ENCODE data around the gene CTNNA3. TPM values are rescaled to one million over a fixed set of nuclear protein-coding genes. Genes with fewer than 3 reads are reported as not detected.

The CTNNA3 gene
- total and polyA plus RNA-seq, 2 donors (not counting 3 experiments of a cell fraction or from before 2014, with no cell fraction given), result not detected

GRCh38 chr10:66819691-66820090, 876.3 kb downstream of the CTNNA3 start:
- POLR2A ChIA-PET, result no interaction called here
- no peaks in the 10 kb centered on the region for H4K20me1 ChIP-seq (replicated peaks; ENCODE audit: control insufficient read depth, extremely low read depth, insufficient read depth, low read length)
- no peak overlapping the region for H3K27ac ChIP-seq (ENCODE audit: insufficient read depth, low read depth, low read length)
- TF ChIP-seq POLR2AphosphoS5 (IDR thresholded peaks at IDR 0.05; ENCODE audit: insufficient read depth, low read depth, low read length) (no peak), MYC (IDR thresholded peaks at IDR 0.05; ENCODE audit: low read depth, low read length) (no peak)
- H3K4me2 ChIP-seq (ENCODE audit: insufficient read depth, low read length), result no peak overlapping the region
- intact Hi-C loops (cut with micrococcal nuclease), result no loop called here
- FAIRE-seq, result no peak
- no peak overlapping the region for H2AFZ ChIP-seq (ENCODE audit: low read depth, low read length)
- no peak for DNase-seq (ENCODE audit: low read depth, low spot score)
- no TSS peak for BruUV-seq (replicated peaks)
- no peaks in the 10 kb centered on the region for H3K9me3 ChIP-seq (replicated peaks; ENCODE audit: control insufficient read depth, insufficient read depth, low read length)
- no peak overlapping the region for H3K4me3 ChIP-seq (replicated peaks in 1 of 3; ENCODE audit: insufficient read depth in 1 of 3, low read depth in 1 of 3, low read length in 3 of 3)
- H3K27me3 ChIP-seq (ENCODE audit: control insufficient read depth in 2 of 2, insufficient read depth in 2 of 2, low read length in 2 of 2), result no peaks in the 10 kb centered on the region
- H3K79me2 ChIP-seq (ENCODE audit: control insufficient read depth, insufficient read depth, low read length), result no peaks in the 10 kb centered on the region
- dilution Hi-C loops (cut with MboI; ENCODE audit: extremely low pct_ligation_motif_present, low sequenced_read_pairs), result no loop called here
- no peak overlapping the region for H3K9ac ChIP-seq (replicated peaks; ENCODE audit: extremely low read depth, insufficient read depth, low read length)
- no peaks in the 10 kb centered on the region for H3K9me1 ChIP-seq (replicated peaks; ENCODE audit: control insufficient read depth, extremely low read depth, insufficient read depth, low read length)
- no peaks in the 10 kb centered on the region for H3K36me3 ChIP-seq (ENCODE audit: control insufficient read depth in 2 of 2, extremely low read depth in 1 of 2, insufficient read depth in 2 of 2, low read length in 2 of 2)
- CTCF ChIA-PET, result no interaction called here
- no peaks in the 10 kb centered on the region for H3K4me1 ChIP-seq (ENCODE audit: control insufficient read depth, extremely low read depth, insufficient read depth, low read length)

GRCh38 chr10:66813122-66813521, 882.9 kb downstream of the CTNNA3 start:
- TF ChIP-seq JUN (IDR thresholded peaks at IDR 0.05; ENCODE audit: borderline replicate concordance, insufficient read depth, insufficient read length, low read depth) (no peak), FOS (IDR thresholded peaks at IDR 0.05; ENCODE audit: borderline replicate concordance, insufficient read depth, low read length) (no peak), POLR2A (IDR thresholded peaks at IDR 0.05; ENCODE audit: low read depth, low read length) (no peak), MYC (IDR thresholded peaks at IDR 0.05; ENCODE audit: low read depth, low read length) (no peak), GATA2 (IDR thresholded peaks at IDR 0.05; ENCODE audit: insufficient read depth, insufficient read length, low read depth, low read length) (no peak), EZH2 (IDR thresholded peaks at IDR 0.05; ENCODE audit: borderline replicate concordance, low read depth, low read length, severe bottlenecking) (no peak), MAX (IDR thresholded peaks at IDR 0.05; ENCODE audit: insufficient read depth, insufficient read length) (no peak), POLR2AphosphoS5 (IDR thresholded peaks at IDR 0.05; ENCODE audit: insufficient read depth, low read depth, low read length) (no peak)
- TF ChIP-seq, protein P1, sequence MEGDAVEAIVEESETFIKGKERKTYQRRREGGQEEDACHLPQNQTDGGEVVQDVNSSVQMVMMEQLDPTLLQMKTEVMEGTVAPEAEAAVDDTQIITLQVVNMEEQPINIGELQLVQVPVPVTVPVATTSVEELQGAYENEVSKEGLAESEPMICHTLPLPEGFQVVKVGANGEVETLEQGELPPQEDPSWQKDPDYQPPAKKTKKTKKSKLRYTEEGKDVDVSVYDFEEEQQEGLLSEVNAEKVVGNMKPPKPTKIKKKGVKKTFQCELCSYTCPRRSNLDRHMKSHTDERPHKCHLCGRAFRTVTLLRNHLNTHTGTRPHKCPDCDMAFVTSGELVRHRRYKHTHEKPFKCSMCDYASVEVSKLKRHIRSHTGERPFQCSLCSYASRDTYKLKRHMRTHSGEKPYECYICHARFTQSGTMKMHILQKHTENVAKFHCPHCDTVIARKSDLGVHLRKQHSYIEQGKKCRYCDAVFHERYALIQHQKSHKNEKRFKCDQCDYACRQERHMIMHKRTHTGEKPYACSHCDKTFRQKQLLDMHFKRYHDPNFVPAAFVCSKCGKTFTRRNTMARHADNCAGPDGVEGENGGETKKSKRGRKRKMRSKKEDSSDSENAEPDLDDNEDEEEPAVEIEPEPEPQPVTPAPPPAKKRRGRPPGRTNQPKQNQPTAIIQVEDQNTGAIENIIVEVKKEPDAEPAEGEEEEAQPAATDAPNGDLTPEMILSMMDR (IDR thresholded peaks at IDR 0.05; ENCODE audit: extremely low read depth in 1 of 2, insufficient read depth in 1 of 2, low read depth in 1 of 2, low read length in 2 of 2), result no peak
- dilution Hi-C loops (cut with MboI; ENCODE audit: extremely low pct_ligation_motif_present, low sequenced_read_pairs), result no loop called here
- CTCF ChIA-PET, result no interaction called here

More at GRCh38 chr10:66813122-66813521, 882.9 kb downstream of the CTNNA3 start:
- FAIRE-seq (no peak), DNase-seq (ENCODE audit: low read depth, low spot score) (no peak)
- H3K4me3 ChIP-seq (replicated peaks in 1 of 3; ENCODE audit: insufficient read depth in 1 of 3, low read depth in 1 of 3, low read length in 3 of 3), result no peak overlapping the region
- no peak overlapping the region for H3K9ac ChIP-seq (replicated peaks; ENCODE audit: extremely low read depth, insufficient read depth, low read length)
- no peak overlapping the region for H3K27ac ChIP-seq (ENCODE audit: insufficient read depth, low read depth, low read length)
- no peaks in the 10 kb centered on the region for H3K36me3 ChIP-seq (ENCODE audit: control insufficient read depth in 2 of 2, extremely low read depth in 1 of 2, insufficient read depth in 2 of 2, low read length in 2 of 2)
- H3K4me1 ChIP-seq (ENCODE audit: control insufficient read depth, extremely low read depth, insufficient read depth, low read length), result no peaks in the 10 kb centered on the region
- POLR2A ChIA-PET, result no interaction called here
- H3K4me2 ChIP-seq (ENCODE audit: insufficient read depth, low read length), result no peak overlapping the region
- peaks cover 2% of the 10 kb centered on the region for H3K9me3 ChIP-seq (replicated peaks; ENCODE audit: control insufficient read depth, insufficient read depth, low read length)
- no peaks in the 10 kb centered on the region for H4K20me1 ChIP-seq (replicated peaks; ENCODE audit: control insufficient read depth, extremely low read depth, insufficient read depth, low read length)
- H2AFZ ChIP-seq (ENCODE audit: low read depth, low read length), result no peak overlapping the region
- intact Hi-C loops (cut with micrococcal nuclease), result no loop called here
- no peaks in the 10 kb centered on the region for H3K79me2 ChIP-seq (ENCODE audit: control insufficient read depth, insufficient read depth, low read length)
- no peaks in the 10 kb centered on the region for H3K9me1 ChIP-seq (replicated peaks; ENCODE audit: control insufficient read depth, extremely low read depth, insufficient read depth, low read length)
- H3K27me3 ChIP-seq (ENCODE audit: control insufficient read depth in 2 of 2, insufficient read depth in 2 of 2, low read length in 2 of 2), result no peaks in the 10 kb centered on the region
- BruUV-seq (replicated peaks), result no TSS peak
